Heart left ventricle (tissue), 13 donors: ENCODE results near the gene PPP2R1A.

ENCODE experiments used
- CTCF ChIP-seq, 12 donors: fragments of 200-600 bp; sonication (generic) in 4 of 12; IDR thresholded peaks; one replicate each; pipeline versions ENCODE4 v1.5.0 to v1.8.0; 2018 to 2022; ENCODE audit warnings: antibody characterized with exemption in 12 of 12, mild to moderate bottlenecking in 5 of 12
- POLR2A ChIP-seq, 2 donors: fragments of 450-650 bp; IDR thresholded peaks; one replicate each; pipeline ENCODE4 v1.6.1; 2017; ENCODE audit warnings: antibody characterized with exemption in 2 of 2, mild to moderate bottlenecking in 2 of 2, moderate library complexity in 2 of 2
- donor health status: ischemic (EF 13 %, LVEDD 7.1; RV severe dilation, severe dysfunction).
- donor health status: DM: no; HTN: yes; CAD: no.
- donor health status: DM: no; HTN: no; CAD: no.
- donor health status: ischemic (EF 25% LVEDD 6.9; RV normal size, moderate dysfunction).
- donor health status: ischemic (EF 25% LVEDD 5.7; RV mildly dilated, moderate dysfunction).
- donor health status: ischemic (EF 35%, LVEDD 5.7; RV mildly dilated, moderate dysfunction).
- donor health status: nonischemic (EF 11% LVEDD 7.7; RV severe dilation, severe dysfunction).
- donor health status: DM: yes; HTN: yes; CAD: no.
- donor health status: PGD.
- donor health status: ischemic (EF 29% LVEDD 5.4; RV normal size, mild dysfunction).
- donor health status: nonischemic (EF 23%, LVEDD 6.1; RV moderate dilation, normal function).

GRCh38 chr19:52191389-52191788 is 1.5 kb downstream of the PPP2R1A start:
- TF ChIP-seq CTCF (IDR thresholded peaks at IDR 0.05) (no peak), POLR2A (IDR thresholded peaks at IDR 0.05) (no peak)
